Breast epithelium (tissue), 4 donors: ENCODE results near the gene TGM3. TPM values are rescaled to one million over a fixed set of nuclear protein-coding genes. Genes with fewer than 3 reads are reported as not detected.

Source experiments
- DNase-seq, 2 donors: peaks; one replicate each; pipeline ENCODE4 v3.0.0-alpha.2; 2019; ENCODE audit warnings: low spot score in 2 of 2
- H3K27ac ChIP-seq, 2 donors: fragments of 200-600 bp; sonication (generic) in 1 of 2; one replicate each; pipeline ENCODE4 v1.5.1; 2016 to 2019; ENCODE audit warnings: mild to moderate bottlenecking in 1 of 2
- H3K27me3 ChIP-seq, 2 donors: fragments of 200-600 bp; sonication (generic) in 1 of 2; one replicate each; pipeline versions ENCODE4 v1.5.1 to v1.6.0; 2017 to 2019; ENCODE audit warnings: control low read depth in 1 of 2, mild to moderate bottlenecking in 1 of 2
- H3K36me3 ChIP-seq: fragments of 200-600 bp; one replicate; pipeline ENCODE4 v1.5.1; 2019
- H3K4me1 ChIP-seq, 2 donors: fragments of 200-600 bp; sonication (generic); one replicate each; pipeline ENCODE4 v1.5.1; 2016 to 2019; ENCODE audit warnings: control low read depth in 1 of 2
- H3K4me3 ChIP-seq, 3 donors: fragments of 200-600 bp; sonication (generic); 1 replicate in 2 of 3; 2 replicates in 1 of 3; pipeline ENCODE4 v1.5.1; 2016 to 2019; ENCODE audit warnings: mild to moderate bottlenecking in 3 of 3, moderate library complexity in 2 of 3
- H3K9me3 ChIP-seq, 2 donors: fragments of 200-600 bp; sonication (generic) in 1 of 2; one replicate each; pipeline ENCODE4 v1.5.1; 2016 to 2019; ENCODE audit warnings: control low read depth in 1 of 2
- CTCF ChIP-seq, 3 donors: fragments of 450-650 bp; IDR thresholded peaks; one replicate each; pipeline ENCODE4 v1.5.1; 2016 to 2017; ENCODE audit warnings: antibody characterized with exemption in 3 of 3, mild to moderate bottlenecking in 3 of 3, moderate library complexity in 3 of 3
- POLR2A ChIP-seq: fragments of 450-650 bp; IDR thresholded peaks from one replicate; pipeline ENCODE4 v1.6.1; 2016; ENCODE audit warnings: antibody characterized with exemption, mild to moderate bottlenecking, moderate library complexity
- POLR2AphosphoS5 ChIP-seq, 3 donors: sonication (generic); formaldehyde crosslinking; IDR thresholded peaks; one replicate each; pipeline ENCODE4 v1.6.1; 2017; ENCODE audit warnings: antibody characterized with exemption in 3 of 3
- intact Hi-C: fragments of 100-400 bp; cut with DNase I; formaldehyde crosslinking; loops from one replicate; pipeline ENCODE4 v1.15.1; 2023; ENCODE audit warnings: low total_unique reads
- total RNA-seq, 3 donors: library from RNA; depleted of rRNA; stranded (reverse); fragments of >200 nt; gene quantifications; one replicate each; pipeline ENCODE4 v1.1.0, GENCODE V29; 2016

TGM3 gene
- total RNA-seq, 3 donors from 2014 or later, result not detected

GRCh38 chr20:2320813-2321658 lies 25.2 kb downstream of the TGM3 start:
- TF ChIP-seq POLR2A, result no peak
- TF ChIP-seq POLR2AphosphoS5 (IDR thresholded peaks at IDR 0.05), result no peak
- no peak for TF ChIP-seq CTCF (IDR thresholded peaks at IDR 0.05)
- Histone ChIP-seq H3K27me3 (no peaks in the 10 kb centered on the region), H3K4me1 (no peaks in the 10 kb centered on the region)

GRCh38 chr20:2323051-2323450 lies 27.2 kb downstream of the TGM3 start:
- intact Hi-C loops, result no loop called here
- Histone ChIP-seq H3K27me3 (no peaks in the 10 kb centered on the region), H3K4me1 (no peaks in the 10 kb centered on the region), H3K36me3 (no peaks in the 10 kb centered on the region), H3K9me3 (no peaks in the 10 kb centered on the region), H3K27ac (no peak overlapping the region), H3K4me3 (no peak overlapping the region)
- no peak for DNase-seq
- no peak for TF ChIP-seq POLR2A
- no peak for TF ChIP-seq CTCF (IDR thresholded peaks at IDR 0.05)
- TF ChIP-seq POLR2AphosphoS5 (IDR thresholded peaks at IDR 0.05), result no peak

More at GRCh38 chr20:2320813-2321658, 25.2 kb downstream of the TGM3 start:
- H3K27ac ChIP-seq, result no peak overlapping the region
- H3K36me3 ChIP-seq, result no peaks in the 10 kb centered on the region
- intact Hi-C loops, result no loop called here
- no peaks in the 10 kb centered on the region for H3K9me3 ChIP-seq
- DNase-seq, result no peak
- no peak overlapping the region for H3K4me3 ChIP-seq

GRCh38 chr20:2326046-2326445 lies 30.2 kb downstream of the TGM3 start:
- TF ChIP-seq POLR2AphosphoS5 (IDR thresholded peaks at IDR 0.05) (no peak), POLR2A (no peak), CTCF (IDR thresholded peaks at IDR 0.05) (no peak)
- no peak overlapping the region for H3K27ac ChIP-seq
- no peaks in the 10 kb centered on the region for H3K27me3 ChIP-seq
- intact Hi-C loops, result no loop called here
- no peak for DNase-seq
- H3K4me3 ChIP-seq, result no peak overlapping the region
- H3K4me1 ChIP-seq, result no peaks in the 10 kb centered on the region
- no peaks in the 10 kb centered on the region for H3K36me3 ChIP-seq
- H3K9me3 ChIP-seq, result no peaks in the 10 kb centered on the region

GRCh38 chr20:2327620-2328555 lies 32.1 kb downstream of the TGM3 start:
- no peak overlapping the region for H3K27ac ChIP-seq
- H3K4me3 ChIP-seq, result no peak overlapping the region
- TF ChIP-seq CTCF (IDR thresholded peaks at IDR 0.05), result no peak
- TF ChIP-seq POLR2A, result no peak
- no peak for TF ChIP-seq POLR2AphosphoS5 (IDR thresholded peaks at IDR 0.05)
- intact Hi-C loops, result no loop called here
- H3K9me3 ChIP-seq, result no peaks in the 10 kb centered on the region
- DNase-seq, result no peak
- H3K36me3 ChIP-seq, result no peaks in the 10 kb centered on the region
- H3K27me3 ChIP-seq, result peaks cover 0 to 1% of the 10 kb centered on the region in 2 donors
- H3K4me1 ChIP-seq, result no peaks in the 10 kb centered on the region

- H3K4me3 ChIP-seq, result no peak overlapping the region
- intact Hi-C loops, result no loop called here
- H3K36me3 ChIP-seq, result no peaks in the 10 kb centered on the region
- H3K27ac ChIP-seq, result no peak overlapping the region
- TF ChIP-seq CTCF (IDR thresholded peaks at IDR 0.05), result no peak
- TF ChIP-seq POLR2A, result no peak
- no peak for TF ChIP-seq POLR2AphosphoS5 (IDR thresholded peaks at IDR 0.05)
- no peak for DNase-seq
- H3K9me3 ChIP-seq, result no peaks in the 10 kb centered on the region
- no peaks in the 10 kb centered on the region for H3K4me1 ChIP-seq
- peaks cover 0 to 4% of the 10 kb centered on the region in 2 donors for H3K27me3 ChIP-seq
These were observed 33.5 kb downstream of the TGM3 start for GRCh38 chr20:2329286-2329685.
